ENCODE results near the gene CYP4F12. TPM values are rescaled to one million over a fixed set of nuclear protein-coding genes. Genes with fewer than 3 reads are reported as not detected.
"Not testable (repeated sequence)": the region's sequence is repeated elsewhere in the genome, so short reads cannot be mapped to it uniquely, and the experiment has no call there.

CYP4F12 gene
- polyA plus RNA-seq, 1 donor (not counting 4 experiments of a cell fraction or from before 2014, with no cell fraction given): 2.0 TPM

DNA sequence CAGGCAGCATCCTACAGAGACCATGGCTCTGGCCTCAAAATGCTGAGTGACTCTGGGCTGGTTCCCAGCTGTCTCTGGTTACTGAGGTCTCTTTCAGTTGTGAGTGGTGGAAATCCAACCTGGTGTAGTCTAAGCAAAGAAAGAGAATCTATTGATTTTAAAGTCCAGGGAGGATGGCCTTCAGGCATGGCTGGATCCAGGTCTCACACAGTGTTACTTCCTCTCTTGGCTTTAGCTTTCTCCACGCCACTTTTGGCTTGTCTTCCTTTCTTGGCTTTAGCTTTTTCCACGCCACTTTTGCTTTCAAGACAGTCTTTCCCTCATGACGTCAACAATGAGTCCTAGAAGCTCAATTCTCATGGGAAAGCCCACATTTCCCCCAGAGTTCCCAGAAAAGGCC is 28.1 kb upstream of the CYP4F12 start:
- H3K4me2 ChIP-seq (ENCODE audit: control insufficient read depth, extremely low read depth, insufficient read depth, low read depth, low read length): no peak overlapping the region
- H3K27ac ChIP-seq (ENCODE audit: control insufficient read depth, insufficient read depth, low read length): no peak overlapping the region
- FAIRE-seq (no peak), DNase-seq (ENCODE audit: low read depth, low spot score) (no peak)
- H3K9me3 ChIP-seq (ENCODE audit: control insufficient read depth, low read depth, low read length): no peaks in the 10 kb centered on the region
- TF ChIP-seq CTCF (optimal IDR thresholded peaks at IDR 0.05 in 1 of 3, IDR thresholded peaks at IDR 0.05 in 1 of 3, conservative IDR thresholded peaks at IDR 0.05 in 1 of 3; ENCODE audit: extremely low read depth in 1 of 3, insufficient read depth in 2 of 3, low read length in 3 of 3) (no peak), EZH2 (IDR thresholded peaks at IDR 0.05; ENCODE audit: low read length) (no peak)
- no peak overlapping the region for H3K9ac ChIP-seq (ENCODE audit: control insufficient read depth, extremely low read depth, insufficient read depth, low read length)
- H3K9me1 ChIP-seq (ENCODE audit: control insufficient read depth, extremely low read depth, insufficient read depth, low read length): no peaks in the 10 kb centered on the region
- no peaks in the 10 kb centered on the region for H3K79me2 ChIP-seq (ENCODE audit: control insufficient read depth, insufficient read depth, low read length)
- no peaks in the 10 kb centered on the region for H3K27me3 ChIP-seq (ENCODE audit: control insufficient read depth, extremely low read depth, insufficient read depth, low read length)
- H3K36me3 ChIP-seq (ENCODE audit: control insufficient read depth in 2 of 2, extremely low read depth in 1 of 2, insufficient read depth in 2 of 2, low read length in 2 of 2): no peaks in the 10 kb centered on the region
- dilution Hi-C loops (cut with MboI; ENCODE audit: extremely low pct_ligation_motif_present, low sequenced_read_pairs): no loop called here
- no peaks in the 10 kb centered on the region for H3K4me1 ChIP-seq (ENCODE audit: control insufficient read depth, extremely low read depth, insufficient read depth, low read length)
- no peak overlapping the region for H3K4me3 ChIP-seq (ENCODE audit: control insufficient read depth in 2 of 3, extremely low read depth in 1 of 3, insufficient read depth in 2 of 3, low read depth in 1 of 3, low read length in 3 of 3)
- no peak overlapping the region for H2AFZ ChIP-seq (ENCODE audit: control insufficient read depth, low read length)
- no peaks in the 10 kb centered on the region for H4K20me1 ChIP-seq (ENCODE audit: control insufficient read depth, extremely low read depth, insufficient read depth, low read length)

DNA sequence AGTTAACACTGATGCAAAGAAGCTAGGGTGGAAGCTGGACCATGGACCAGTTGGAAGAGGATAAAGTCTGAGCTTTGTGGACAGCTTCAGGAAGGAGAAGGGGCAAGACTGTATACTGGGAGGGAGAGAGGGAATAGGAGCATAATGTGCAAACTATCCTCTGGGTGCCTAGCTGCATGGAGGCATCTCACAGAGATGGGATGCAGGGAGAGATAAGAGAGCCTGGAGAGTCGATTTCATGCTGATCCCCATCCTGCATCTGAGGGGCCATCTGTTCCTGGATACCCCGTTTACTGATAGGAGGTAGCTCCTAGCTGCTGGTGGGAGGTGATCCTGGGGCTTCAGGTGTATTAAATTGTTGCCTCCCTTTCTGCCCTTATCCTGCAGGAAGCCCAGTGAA is 23.4 kb upstream of the CYP4F12 start:
- Histone ChIP-seq H3K27ac (ENCODE audit: control insufficient read depth, insufficient read depth, low read length) (no peak overlapping the region), H3K9ac (ENCODE audit: control insufficient read depth, extremely low read depth, insufficient read depth, low read length) (no peak overlapping the region), H3K9me1 (ENCODE audit: control insufficient read depth, extremely low read depth, insufficient read depth, low read length) (no peaks in the 10 kb centered on the region), H3K36me3 (ENCODE audit: control insufficient read depth in 2 of 2, extremely low read depth in 1 of 2, insufficient read depth in 2 of 2, low read length in 2 of 2) (no peaks in the 10 kb centered on the region), H3K4me3 (ENCODE audit: control insufficient read depth in 2 of 3, extremely low read depth in 1 of 3, insufficient read depth in 2 of 3, low read depth in 1 of 3, low read length in 3 of 3) (no peak overlapping the region), H2AFZ (ENCODE audit: control insufficient read depth, low read length) (no peak overlapping the region), H3K9me3 (ENCODE audit: control insufficient read depth, low read depth, low read length) (no peaks in the 10 kb centered on the region), H3K4me2 (ENCODE audit: control insufficient read depth, extremely low read depth, insufficient read depth, low read depth, low read length) (no peak overlapping the region), H3K79me2 (ENCODE audit: control insufficient read depth, insufficient read depth, low read length) (no peaks in the 10 kb centered on the region), H3K27me3 (ENCODE audit: control insufficient read depth, extremely low read depth, insufficient read depth, low read length) (no peaks in the 10 kb centered on the region), H4K20me1 (ENCODE audit: control insufficient read depth, extremely low read depth, insufficient read depth, low read length) (no peaks in the 10 kb centered on the region), H3K4me1 (ENCODE audit: control insufficient read depth, extremely low read depth, insufficient read depth, low read length) (no peaks in the 10 kb centered on the region)
- dilution Hi-C loops (cut with MboI; ENCODE audit: extremely low pct_ligation_motif_present, low sequenced_read_pairs): no loop called here
- TF ChIP-seq EZH2 (IDR thresholded peaks at IDR 0.05; ENCODE audit: low read length) (no peak), CTCF (optimal IDR thresholded peaks at IDR 0.05 in 1 of 3, IDR thresholded peaks at IDR 0.05 in 1 of 3, conservative IDR thresholded peaks at IDR 0.05 in 1 of 3; ENCODE audit: extremely low read depth in 1 of 3, insufficient read depth in 2 of 3, low read length in 3 of 3) (no peak)
- FAIRE-seq (no peak), DNase-seq (ENCODE audit: low read depth, low spot score) (no peak)

GRCh38 chr19:15650123-15650522 is 22.8 kb upstream of the CYP4F12 start:
- dilution Hi-C loops (cut with MboI; ENCODE audit: extremely low pct_ligation_motif_present, low sequenced_read_pairs); H3K9ac ChIP-seq (ENCODE audit: control insufficient read depth, extremely low read depth, insufficient read depth, low read length); H3K36me3 ChIP-seq (ENCODE audit: control insufficient read depth in 2 of 2, extremely low read depth in 1 of 2, insufficient read depth in 2 of 2, low read length in 2 of 2); H3K9me3 ChIP-seq (ENCODE audit: control insufficient read depth, low read depth, low read length); H3K79me2 ChIP-seq (ENCODE audit: control insufficient read depth, insufficient read depth, low read length); H3K27ac ChIP-seq (ENCODE audit: control insufficient read depth, insufficient read depth, low read length); H3K4me2 ChIP-seq (ENCODE audit: control insufficient read depth, extremely low read depth, insufficient read depth, low read depth, low read length); H4K20me1 ChIP-seq (ENCODE audit: control insufficient read depth, extremely low read depth, insufficient read depth, low read length); H3K4me3 ChIP-seq (ENCODE audit: control insufficient read depth in 2 of 3, extremely low read depth in 1 of 3, insufficient read depth in 2 of 3, low read depth in 1 of 3, low read length in 3 of 3); FAIRE-seq; H3K9me1 ChIP-seq (ENCODE audit: control insufficient read depth, extremely low read depth, insufficient read depth, low read length); H3K27me3 ChIP-seq (ENCODE audit: control insufficient read depth, extremely low read depth, insufficient read depth, low read length); H2AFZ ChIP-seq (ENCODE audit: control insufficient read depth, low read length); DNase-seq (ENCODE audit: low read depth, low spot score); H3K4me1 ChIP-seq (ENCODE audit: control insufficient read depth, extremely low read depth, insufficient read depth, low read length): not testable (repeated sequence)

All from keratinocyte (primary cell).